Measurements from ENCODE around the gene MCTP2.
A peak's percentile ranks its signal among the peaks of the same experiment; 100 is the strongest.

The MCTP2 gene

DNA sequence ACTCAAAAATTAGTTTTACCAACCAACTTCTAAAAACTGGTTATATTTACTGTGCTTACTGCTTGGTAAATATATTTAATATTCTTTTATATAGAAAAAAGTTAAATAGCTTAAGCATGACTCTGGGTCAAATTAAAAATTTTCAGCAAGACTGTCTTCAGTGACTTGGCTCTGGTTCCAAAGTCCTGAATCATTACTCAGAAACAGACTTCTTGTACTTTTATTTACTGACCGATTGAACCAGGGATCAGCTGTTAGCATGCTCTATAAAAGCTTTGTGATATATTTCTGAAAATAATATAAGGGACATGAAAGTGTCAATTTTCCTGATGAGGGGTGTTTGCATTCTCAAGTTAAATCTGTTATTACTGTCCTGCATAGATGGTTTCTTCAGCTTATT lies 164.3 kb downstream of the MCTP2 start:
- H3K4me1 Mint-ChIP-seq (ENCODE audit: low read depth in 2 of 2) = no peaks in the 10 kb centered on the region
- no peak for ATAC-seq (replicated peaks)
- no peaks in the 10 kb centered on the region for H3K9me3 Mint-ChIP-seq
- peak overlapping the region in 1 of 2 donors; percentile 38 for H3K27ac Mint-ChIP-seq
- H3K36me3 Mint-ChIP-seq (ENCODE audit: insufficient read depth) = peaks cover 20% of the 10 kb centered on the region
- DNase-seq = no peak
- no peak overlapping the region for H3K4me3 Mint-ChIP-seq
- no peaks in the 10 kb centered on the region for H3K27me3 Mint-ChIP-seq

DNA sequence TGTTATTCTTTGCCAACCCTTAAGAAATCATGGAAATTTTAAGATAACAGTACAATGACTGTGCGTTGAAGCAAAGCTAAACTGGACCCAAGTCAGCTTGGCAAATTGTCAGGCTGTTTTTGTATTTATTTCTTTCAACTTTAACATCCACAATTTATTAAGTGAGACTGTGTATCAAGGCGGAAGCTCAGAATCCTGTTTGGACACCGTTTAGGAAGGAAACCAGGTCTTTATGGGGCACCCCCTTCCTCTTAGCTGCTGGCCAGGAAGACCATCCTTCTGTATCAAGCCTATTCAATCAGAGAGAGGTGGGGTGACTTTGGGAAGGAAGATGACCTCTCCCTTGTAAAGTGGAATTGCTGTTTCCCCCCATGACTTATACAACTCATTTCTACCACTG lies 166.0 kb downstream of the MCTP2 start:
- no peaks in the 10 kb centered on the region for H3K4me1 Mint-ChIP-seq (ENCODE audit: low read depth in 2 of 2)
- peaks cover 20% of the 10 kb centered on the region for H3K36me3 Mint-ChIP-seq (ENCODE audit: insufficient read depth)
- DNase-seq = no peak
- no peak for ATAC-seq (replicated peaks)
- peak overlapping the region in 1 of 2 donors; percentile 2 for H3K27ac Mint-ChIP-seq
- H3K27me3 Mint-ChIP-seq = no peaks in the 10 kb centered on the region
- H3K9me3 Mint-ChIP-seq = no peaks in the 10 kb centered on the region
- no peak overlapping the region for H3K4me3 Mint-ChIP-seq

DNA sequence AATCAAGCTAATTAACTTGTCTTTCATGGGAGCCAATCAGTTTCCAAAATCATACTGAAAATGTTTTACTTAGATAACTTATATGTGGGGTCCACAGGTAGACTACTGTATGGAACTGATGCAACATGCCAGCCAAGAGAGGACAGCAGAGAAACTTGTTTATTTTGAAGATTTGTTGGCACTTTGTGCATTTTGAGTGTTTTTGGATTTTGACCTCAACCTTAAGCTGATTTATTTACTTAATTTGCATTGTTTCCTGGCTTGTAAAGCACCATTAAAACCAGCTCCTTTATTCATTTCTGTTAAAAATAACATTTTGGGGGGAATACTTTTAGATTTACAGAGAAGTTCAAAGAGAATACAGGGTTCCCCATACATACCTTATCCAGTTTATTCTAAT lies 166.6 kb downstream of the MCTP2 start:
- no peak for ATAC-seq (replicated peaks)
- H3K9me3 Mint-ChIP-seq = no peaks in the 10 kb centered on the region
- H3K4me1 Mint-ChIP-seq (ENCODE audit: low read depth in 2 of 2) = no peaks in the 10 kb centered on the region
- H3K36me3 Mint-ChIP-seq (ENCODE audit: insufficient read depth) = peaks cover 22% of the 10 kb centered on the region
- no peaks in the 10 kb centered on the region for H3K27me3 Mint-ChIP-seq
- peak overlapping the region in 1 of 2 donors; percentile 2 for H3K27ac Mint-ChIP-seq
- H3K4me3 Mint-ChIP-seq = no peak overlapping the region
- DNase-seq = no peak

DNA sequence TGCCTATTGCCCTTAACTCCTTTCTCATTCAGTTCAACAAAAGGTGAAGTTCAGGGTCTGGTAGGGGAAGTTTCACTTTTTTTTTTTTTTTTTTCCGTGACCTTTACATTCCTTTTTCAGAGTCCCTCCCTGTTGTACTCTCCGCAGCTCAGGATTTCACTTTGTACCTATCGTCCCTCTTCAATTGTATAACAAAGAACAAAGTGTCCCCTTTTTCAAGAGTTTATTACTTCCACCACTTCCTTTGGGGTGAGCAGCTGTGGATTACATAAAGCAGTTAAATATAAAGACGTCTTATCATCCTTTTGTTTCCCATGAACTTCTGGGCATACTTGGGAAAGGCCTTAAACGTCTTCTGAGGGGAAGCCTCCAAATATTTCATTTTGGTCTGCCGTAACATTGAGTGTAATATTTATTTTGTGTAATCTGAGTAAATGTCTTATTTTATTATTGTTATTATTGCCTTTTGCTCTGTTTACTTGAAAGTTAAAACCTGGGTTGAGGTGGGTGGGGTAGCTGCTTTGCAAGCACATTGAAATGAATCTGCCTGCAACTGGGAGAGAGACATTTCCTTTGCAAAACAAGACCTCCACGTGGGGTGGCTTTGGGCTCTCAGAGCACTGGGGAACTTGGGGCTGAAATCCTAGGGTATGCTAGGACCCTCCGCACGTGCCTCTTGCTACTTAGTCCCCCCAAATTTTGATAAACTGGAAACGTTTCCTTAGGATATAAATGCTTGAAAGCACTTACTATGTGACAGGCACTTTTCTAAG lies 169.4 kb downstream of the MCTP2 start:
- ATAC-seq (replicated peaks) (no peak), DNase-seq (no peak)
- Mint-ChIP-seq H3K4me3 (no peak overlapping the region), H3K36me3 (ENCODE audit: insufficient read depth) (peaks cover 22% of the 10 kb centered on the region), H3K27ac (no peak overlapping the region), H3K9me3 (no peaks in the 10 kb centered on the region), H3K27me3 (no peaks in the 10 kb centered on the region), H3K4me1 (ENCODE audit: low read depth in 2 of 2) (no peaks in the 10 kb centered on the region)

DNA sequence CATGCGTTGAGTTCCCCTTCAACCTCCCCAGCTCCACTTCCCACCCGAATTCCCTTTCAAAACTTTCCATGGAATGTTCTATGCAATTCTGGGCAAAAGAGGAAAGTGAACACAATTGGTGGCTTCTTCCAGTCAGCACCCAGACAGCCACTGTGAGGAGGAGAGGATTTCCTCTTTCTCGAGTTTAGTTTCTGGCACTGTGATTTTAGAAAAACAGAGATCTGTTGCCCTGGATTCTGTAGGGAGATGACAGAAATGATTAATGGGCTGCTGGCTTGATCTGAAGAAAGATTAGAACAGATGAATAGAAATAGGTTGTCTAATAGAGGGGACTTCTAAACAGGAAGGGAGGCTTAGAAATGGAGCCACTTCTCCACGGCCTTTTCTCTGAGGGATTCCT lies 172.0 kb downstream of the MCTP2 start:
- Mint-ChIP-seq H3K4me1 (ENCODE audit: low read depth in 2 of 2) (no peaks in the 10 kb centered on the region), H3K27ac (peak overlapping the region in 1 of 2 donors; percentile 38), H3K4me3 (no peak overlapping the region), H3K9me3 (no peaks in the 10 kb centered on the region), H3K36me3 (ENCODE audit: insufficient read depth) (peaks cover 23% of the 10 kb centered on the region), H3K27me3 (no peaks in the 10 kb centered on the region)
- no peak for ATAC-seq (replicated peaks)
- no peak for DNase-seq

DNA sequence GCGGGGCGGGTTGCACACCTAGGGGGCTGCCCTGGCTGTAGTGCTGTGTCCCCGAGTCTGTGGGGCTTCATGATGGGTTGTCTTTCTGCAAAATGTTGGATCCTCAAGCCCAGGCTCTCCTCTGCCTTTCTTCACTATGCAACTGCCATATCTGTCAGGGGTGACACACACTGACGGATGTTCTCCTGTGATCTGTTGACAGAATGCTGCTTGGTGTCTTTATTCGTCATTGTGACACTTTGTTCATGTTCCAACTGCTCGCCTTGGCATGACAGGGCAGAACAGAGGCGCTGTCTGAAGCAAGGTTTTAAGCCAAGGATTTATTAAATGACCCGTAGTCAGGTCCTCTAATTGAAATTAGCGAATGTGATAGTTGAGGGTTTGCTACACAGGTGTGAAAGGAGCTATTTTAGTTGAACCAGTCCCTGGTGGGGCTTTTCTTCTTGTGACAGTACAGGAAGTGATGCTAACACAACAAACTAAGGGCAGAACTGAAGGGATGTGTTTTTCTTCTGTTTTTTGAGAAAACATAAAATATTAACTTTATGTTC lies 173.4 kb downstream of the MCTP2 start:
- no peaks in the 10 kb centered on the region for H3K27me3 Mint-ChIP-seq
- H3K4me1 Mint-ChIP-seq (ENCODE audit: low read depth in 2 of 2) = no peaks in the 10 kb centered on the region
- no peak overlapping the region for H3K4me3 Mint-ChIP-seq
- peaks cover 26% of the 10 kb centered on the region for H3K36me3 Mint-ChIP-seq (ENCODE audit: insufficient read depth)
- H3K27ac Mint-ChIP-seq = peak overlapping the region in 1 of 2 donors; percentile 7
- H3K9me3 Mint-ChIP-seq = no peaks in the 10 kb centered on the region
- no peak for ATAC-seq (replicated peaks)
- DNase-seq = no peak

DNA sequence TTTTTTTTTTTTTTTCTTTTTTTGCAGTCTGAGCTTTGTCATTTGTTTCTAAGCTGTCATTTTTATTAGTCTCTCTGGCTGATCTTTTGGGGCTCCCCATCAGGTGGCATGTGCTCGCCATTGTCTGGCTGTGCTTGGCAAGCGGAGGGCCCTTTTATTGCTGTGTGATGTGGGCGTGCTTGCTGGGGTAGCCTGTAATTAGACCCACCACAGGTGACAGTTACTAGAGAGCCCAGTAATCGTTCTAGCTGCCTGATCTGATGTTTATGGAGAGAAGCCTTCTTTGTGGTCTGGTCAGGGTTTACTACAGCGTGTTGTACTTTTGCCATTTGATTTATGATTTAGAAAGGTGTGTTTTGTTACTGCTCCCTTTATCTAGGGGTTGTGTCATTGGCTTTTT lies 179.9 kb downstream of the MCTP2 start:
- H3K4me3 Mint-ChIP-seq = no peak overlapping the region
- H3K9me3 Mint-ChIP-seq = no peaks in the 10 kb centered on the region
- no peak for DNase-seq
- no peaks in the 10 kb centered on the region for H3K27me3 Mint-ChIP-seq
- H3K36me3 Mint-ChIP-seq (ENCODE audit: insufficient read depth) = peaks cover 15% of the 10 kb centered on the region
- H3K4me1 Mint-ChIP-seq (ENCODE audit: low read depth in 2 of 2) = no peaks in the 10 kb centered on the region
- H3K27ac Mint-ChIP-seq = no peak overlapping the region
- no peak for ATAC-seq (replicated peaks)

DNA sequence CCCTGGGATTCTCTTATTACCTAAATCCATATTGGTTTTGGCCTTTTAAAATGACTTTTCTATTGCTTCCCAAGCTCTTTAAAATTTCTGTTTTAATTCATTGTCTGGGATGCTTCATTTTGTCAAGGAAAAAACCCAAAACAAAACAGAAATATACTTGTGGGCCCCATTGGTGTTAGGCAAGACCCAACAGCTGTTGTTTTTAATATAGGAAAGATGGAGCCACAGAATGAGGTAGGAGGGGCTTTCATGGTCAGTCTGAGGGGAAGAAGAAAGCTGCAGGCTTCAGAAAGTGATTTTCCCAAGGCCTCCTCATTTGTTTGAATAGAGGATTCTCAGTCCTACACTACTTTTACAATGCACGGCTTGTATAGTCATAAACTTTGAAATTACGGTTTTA lies 180.5 kb downstream of the MCTP2 start:
- no peak for DNase-seq
- H3K9me3 Mint-ChIP-seq = no peaks in the 10 kb centered on the region
- no peak overlapping the region for H3K4me3 Mint-ChIP-seq
- no peaks in the 10 kb centered on the region for H3K27me3 Mint-ChIP-seq
- H3K27ac Mint-ChIP-seq = no peak overlapping the region
- no peak for ATAC-seq (replicated peaks)
- no peaks in the 10 kb centered on the region for H3K4me1 Mint-ChIP-seq (ENCODE audit: low read depth in 2 of 2)
- peaks cover 12% of the 10 kb centered on the region for H3K36me3 Mint-ChIP-seq (ENCODE audit: insufficient read depth)

DNA sequence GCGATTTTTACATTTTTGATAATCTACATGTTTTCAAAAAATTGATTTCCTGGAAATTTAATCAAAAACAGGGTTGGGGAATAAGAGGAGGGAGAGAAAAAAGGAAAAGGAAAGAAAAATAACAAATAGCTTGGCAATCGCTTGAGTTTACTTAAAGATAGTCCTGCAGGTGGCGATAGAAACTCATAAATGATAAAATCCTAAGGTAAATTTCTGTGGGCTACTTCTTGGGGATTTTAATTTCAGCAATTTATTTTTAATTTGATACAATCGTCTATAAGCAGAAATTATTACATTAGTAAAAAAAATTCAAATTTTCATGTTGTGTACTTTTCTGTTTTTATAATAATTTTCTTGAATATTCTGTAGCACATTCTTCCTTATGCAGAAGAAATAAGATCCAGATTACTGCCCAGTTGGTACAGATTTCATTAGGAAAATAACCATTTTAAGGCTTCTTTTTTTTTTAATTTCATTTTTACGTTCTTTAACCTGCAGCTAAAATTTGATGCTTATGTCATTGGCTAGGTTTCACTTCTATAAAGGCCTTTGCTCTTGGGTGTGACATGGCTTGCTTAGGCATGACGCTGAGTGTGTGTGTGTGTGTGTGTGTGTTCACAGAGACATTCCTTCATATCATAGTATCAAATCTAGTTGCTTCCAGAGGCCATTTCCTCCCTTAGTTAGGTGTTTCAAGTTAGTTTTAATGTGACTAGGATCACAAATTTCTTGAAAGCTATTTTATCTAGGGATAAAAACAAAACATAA lies 181.8 kb downstream of the MCTP2 start:
- Mint-ChIP-seq H3K27me3 (no peaks in the 10 kb centered on the region), H3K27ac (no peak overlapping the region), H3K9me3 (no peaks in the 10 kb centered on the region), H3K36me3 (ENCODE audit: insufficient read depth) (peaks cover 9% of the 10 kb centered on the region), H3K4me3 (no peak overlapping the region), H3K4me1 (ENCODE audit: low read depth in 2 of 2) (no peaks in the 10 kb centered on the region)
- no peak for DNase-seq
- ATAC-seq (replicated peaks) = no peak

DNA sequence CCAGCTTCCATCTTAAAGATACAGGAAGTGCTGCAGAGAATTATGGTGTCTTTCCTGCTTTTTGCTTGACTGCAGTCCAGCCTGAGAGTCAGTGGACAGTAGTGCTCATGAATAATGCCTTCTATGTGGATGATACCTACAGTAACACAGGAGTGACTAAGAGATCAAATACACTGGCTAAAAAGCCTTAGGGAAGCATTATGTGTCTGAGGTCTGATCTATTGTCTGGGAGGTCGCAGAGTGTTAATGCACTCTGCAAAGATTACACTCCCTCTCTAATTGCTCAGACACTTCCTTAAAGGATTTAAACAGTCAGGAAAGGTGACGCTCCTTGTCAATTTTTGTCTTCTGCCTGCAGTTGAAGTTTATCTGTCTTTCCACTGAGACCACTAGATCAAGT lies 183.6 kb downstream of the MCTP2 start:
- Mint-ChIP-seq H3K27me3 (no peaks in the 10 kb centered on the region), H3K9me3 (no peaks in the 10 kb centered on the region), H3K4me3 (no peak overlapping the region), H3K36me3 (ENCODE audit: insufficient read depth) (peaks cover 2% of the 10 kb centered on the region), H3K27ac (no peak overlapping the region), H3K4me1 (ENCODE audit: low read depth in 2 of 2) (no peaks in the 10 kb centered on the region)
- ATAC-seq (replicated peaks) (no peak), DNase-seq (no peak)

DNA sequence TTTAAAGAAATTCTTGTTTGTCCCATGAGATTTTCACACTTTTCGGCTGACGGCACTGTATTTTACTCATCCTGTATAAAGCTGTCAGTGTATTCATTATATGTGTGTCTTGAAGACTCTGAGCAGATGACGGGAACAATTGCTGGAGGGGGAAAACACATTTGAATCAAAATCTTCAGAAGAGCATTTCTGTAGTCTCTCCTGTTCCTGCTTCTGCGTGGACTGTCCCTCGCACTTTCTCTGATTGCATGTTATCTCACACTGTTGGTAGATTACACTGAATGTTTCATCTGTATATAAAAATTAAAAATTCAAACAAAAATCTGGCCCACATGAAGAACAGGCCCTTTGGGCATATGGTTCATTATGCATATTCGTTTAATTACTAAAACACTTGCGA lies 184.9 kb downstream of the MCTP2 start:
- ATAC-seq (replicated peaks) (no peak), DNase-seq (no peak)
- H3K9me3 Mint-ChIP-seq = no peaks in the 10 kb centered on the region
- no peaks in the 10 kb centered on the region for H3K36me3 Mint-ChIP-seq (ENCODE audit: insufficient read depth)
- H3K4me1 Mint-ChIP-seq (ENCODE audit: low read depth in 2 of 2) = no peaks in the 10 kb centered on the region
- H3K27me3 Mint-ChIP-seq = no peaks in the 10 kb centered on the region
- no peak overlapping the region for H3K4me3 Mint-ChIP-seq
- H3K27ac Mint-ChIP-seq = no peak overlapping the region

DNA sequence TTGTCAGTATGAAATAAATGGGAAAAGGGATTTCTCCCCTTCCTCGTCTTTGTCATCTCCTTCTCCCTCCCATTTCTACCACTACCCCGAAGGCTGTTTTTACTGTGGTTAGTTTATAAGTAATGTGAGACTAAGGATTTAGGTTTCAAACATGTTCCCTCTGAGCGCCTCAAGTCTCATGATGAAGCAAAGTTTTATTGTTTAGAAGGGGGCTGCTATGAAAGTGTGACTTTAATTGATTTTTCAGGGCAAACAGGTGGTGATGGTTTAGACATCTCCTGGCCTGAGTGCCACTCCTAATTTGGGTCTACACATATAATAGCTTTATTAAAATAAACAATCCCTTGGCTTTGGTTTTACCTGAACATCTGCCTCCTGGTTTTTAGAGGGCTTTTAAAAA lies 185.5 kb downstream of the MCTP2 start:
- Mint-ChIP-seq H3K9me3 (no peaks in the 10 kb centered on the region), H3K27ac (no peak overlapping the region), H3K36me3 (ENCODE audit: insufficient read depth) (no peaks in the 10 kb centered on the region), H3K4me1 (ENCODE audit: low read depth in 2 of 2) (no peaks in the 10 kb centered on the region), H3K27me3 (no peaks in the 10 kb centered on the region), H3K4me3 (no peak overlapping the region)
- ATAC-seq (replicated peaks) = no peak
- no peak for DNase-seq

DNA sequence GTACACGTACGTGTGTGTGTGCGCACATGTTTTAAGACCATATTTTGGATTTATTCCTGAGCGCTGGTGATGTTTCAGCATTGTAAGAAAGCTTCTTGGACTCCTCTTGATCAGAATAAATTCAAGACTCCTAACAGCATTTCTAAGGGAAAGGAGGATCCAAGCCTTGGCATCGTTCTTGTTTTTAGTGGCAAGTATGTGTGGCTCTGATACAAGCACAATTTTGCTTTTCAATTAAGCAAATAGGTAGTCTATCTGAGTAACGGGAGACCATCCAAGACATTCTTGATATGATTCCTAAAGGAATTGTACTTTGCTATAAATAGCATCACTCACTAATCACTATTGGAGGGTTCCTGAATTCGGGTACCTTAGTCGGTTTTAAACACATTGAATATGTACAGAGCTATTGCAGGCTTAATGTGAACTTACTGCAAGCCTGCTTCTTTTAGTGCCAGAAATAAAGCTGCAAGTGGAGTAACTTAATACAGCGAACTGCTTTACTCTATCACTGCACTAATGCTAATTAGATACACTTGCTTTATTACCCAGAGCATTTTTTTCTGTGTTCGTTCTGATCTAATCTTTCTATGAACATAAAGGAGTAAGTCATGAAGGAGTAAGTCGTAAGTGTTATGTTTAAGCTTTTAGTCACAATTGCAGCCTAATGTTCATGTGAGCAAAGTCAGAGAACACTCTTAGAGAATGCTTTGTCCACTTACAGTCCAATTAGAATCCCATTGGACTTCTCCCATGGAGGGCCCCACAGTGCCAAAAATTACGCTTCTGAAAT lies 186.3 kb downstream of the MCTP2 start:
- no peak for ATAC-seq (replicated peaks)
- Mint-ChIP-seq H3K4me3 (no peak overlapping the region), H3K36me3 (ENCODE audit: insufficient read depth) (no peaks in the 10 kb centered on the region), H3K27ac (no peak overlapping the region), H3K9me3 (no peaks in the 10 kb centered on the region), H3K4me1 (ENCODE audit: low read depth in 2 of 2) (peaks cover under 1 to 1% of the 10 kb centered on the region in 2 donors), H3K27me3 (no peaks in the 10 kb centered on the region)
- DNase-seq = no peak

Measured in effector memory CD8-positive, alpha-beta T cell (primary cell).